Stimulated activated CD8-positive, alpha-beta memory T cell treated with anti-CD3 and anti-CD28 coated beads, Interleukin-15, amount 100 ng/mL, for 48 hours (primary cell): ENCODE measurements around the gene RASAL1.
"Not testable (repeated sequence)": the region's sequence is repeated elsewhere in the genome, so short reads cannot be mapped to it uniquely, and the experiment has no call there.

ENCODE experiments used
- DNase-seq, 2 donors: peaks; one replicate each; pipeline ENCODE4 v3.0.0-alpha.2; 2020; ENCODE audit warnings: low read depth in 2 of 2

Gene RASAL1

DNA sequence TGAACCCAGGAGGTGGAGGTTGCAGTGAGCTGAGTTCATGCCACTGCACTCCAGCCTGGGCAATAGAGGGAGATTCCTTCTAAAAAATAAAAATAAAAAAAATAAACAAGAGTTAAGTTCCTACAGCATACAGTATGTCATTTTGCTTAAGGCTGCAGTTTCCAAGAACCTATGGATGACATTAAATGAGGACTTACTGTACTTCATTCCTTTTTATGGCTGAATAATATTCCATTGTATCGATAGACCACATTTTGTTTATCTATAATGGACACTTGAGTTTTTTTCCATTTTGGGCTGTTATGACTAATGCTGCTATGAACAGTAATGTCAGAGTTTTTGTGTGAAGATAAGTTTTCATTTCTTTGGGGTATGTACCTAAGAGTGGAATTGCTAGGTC is 17.4 kb downstream of the RASAL1 start:
- DNase-seq, result no peak

DNA sequence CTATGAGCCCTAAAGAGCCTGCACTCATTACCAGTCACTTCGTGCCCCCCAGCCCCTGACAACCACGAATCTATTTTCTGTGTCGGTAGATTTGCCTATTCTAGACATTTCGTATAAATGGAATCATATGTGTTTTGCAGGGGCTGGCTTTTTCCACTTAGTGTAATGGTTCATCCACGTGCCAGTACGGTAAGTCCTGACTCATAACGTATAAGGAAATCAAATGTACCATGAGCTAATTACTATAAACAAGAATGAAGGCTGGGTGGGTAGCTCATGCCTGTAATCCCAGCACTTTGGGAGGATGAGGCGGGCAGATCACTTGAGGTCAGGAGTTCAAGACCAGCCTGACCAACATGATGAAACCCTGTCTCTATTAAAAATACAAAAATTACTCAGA is 17.9 kb downstream of the RASAL1 start:
- not testable (repeated sequence) for DNase-seq

DNA sequence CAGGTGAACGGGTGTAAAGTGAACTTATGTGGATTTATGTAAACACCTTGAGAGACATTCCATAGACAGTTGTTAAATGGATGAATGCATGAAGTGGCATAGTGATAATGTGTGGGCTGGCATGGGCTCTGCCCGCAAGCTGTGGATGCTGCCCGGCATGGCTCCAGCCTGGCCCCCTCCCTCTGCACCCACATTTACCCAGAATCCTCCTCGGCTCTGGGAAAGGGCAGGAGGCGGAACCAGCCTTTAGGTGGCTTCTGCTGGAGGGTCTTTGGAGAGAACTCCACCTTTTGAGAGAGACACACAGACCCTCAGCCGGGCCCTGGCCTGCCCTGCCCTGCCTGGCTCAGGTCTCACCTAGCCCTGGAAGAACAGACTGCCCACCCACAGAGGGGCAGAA is 18.7 kb downstream of the RASAL1 start:
- DNase-seq, result no peak

DNA sequence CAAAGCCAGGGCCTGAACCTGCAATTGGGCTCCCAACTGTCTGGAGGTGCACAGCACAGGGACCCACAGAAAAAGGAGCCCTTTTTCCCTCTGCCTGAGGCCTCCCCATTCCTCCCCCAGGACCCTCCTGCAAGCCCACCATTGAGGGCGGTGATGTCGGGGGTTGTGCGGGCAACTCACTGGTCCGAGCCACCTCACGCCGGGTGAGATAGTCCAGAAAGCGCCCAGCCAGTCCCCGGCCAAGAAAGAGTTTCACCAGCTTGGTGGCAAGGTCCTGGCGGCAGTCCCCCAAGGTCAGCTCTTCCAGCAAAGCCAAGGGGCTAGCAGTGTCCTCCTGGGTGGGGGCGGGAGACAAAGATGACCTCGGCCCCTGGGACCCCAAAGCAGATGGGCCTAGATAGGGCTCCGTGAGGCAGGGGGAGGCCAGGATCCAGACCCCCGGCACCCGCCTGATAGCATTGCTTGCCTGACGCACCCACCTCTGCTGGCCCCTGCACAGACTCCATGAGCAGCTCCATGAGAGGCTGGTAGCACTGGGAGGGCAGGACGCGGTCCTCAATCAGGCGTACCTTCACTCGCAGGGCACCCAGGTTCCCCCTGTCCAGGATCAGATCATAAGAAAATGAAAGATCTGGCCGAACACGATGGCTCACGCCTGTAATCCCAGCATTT is 20.0 kb downstream of the RASAL1 start:
- no peak for DNase-seq

DNA sequence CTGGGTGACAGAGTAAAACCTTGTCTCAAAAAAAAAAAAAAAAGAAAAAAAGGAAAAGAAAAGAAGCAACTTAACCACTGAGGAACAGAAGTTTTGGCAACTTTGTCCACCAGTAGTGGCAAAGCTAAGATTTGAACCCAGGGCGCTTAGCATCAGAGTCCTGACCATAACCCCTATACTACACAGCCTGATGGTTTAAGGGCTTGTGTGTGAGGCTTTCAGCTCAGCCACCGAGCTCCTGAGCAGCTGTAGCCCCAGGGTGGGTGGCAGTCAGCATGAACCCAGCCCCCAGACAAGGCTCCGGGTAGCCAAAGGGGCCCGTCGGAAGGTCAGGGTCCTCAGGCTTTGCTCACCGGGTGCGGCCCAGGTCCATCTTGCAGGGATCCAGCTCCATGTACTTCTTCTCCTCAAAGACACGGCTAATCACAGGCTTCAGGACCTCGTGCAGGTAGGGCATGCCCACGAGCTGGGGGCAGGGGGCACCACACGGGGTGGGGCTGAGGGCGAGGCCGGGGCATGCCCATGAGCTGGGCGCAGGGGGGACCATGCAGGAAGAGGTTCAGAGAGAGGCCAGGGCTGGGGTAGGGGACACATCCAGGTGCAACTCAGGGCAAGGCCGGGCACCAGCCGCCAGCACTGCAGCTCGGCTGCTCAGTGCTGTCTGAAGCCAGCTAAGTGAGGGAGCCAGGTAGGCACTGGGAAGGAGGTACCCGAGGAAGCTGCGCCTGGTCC is 20.9 kb downstream of the RASAL1 start:
- DNase-seq, result no peak

DNA sequence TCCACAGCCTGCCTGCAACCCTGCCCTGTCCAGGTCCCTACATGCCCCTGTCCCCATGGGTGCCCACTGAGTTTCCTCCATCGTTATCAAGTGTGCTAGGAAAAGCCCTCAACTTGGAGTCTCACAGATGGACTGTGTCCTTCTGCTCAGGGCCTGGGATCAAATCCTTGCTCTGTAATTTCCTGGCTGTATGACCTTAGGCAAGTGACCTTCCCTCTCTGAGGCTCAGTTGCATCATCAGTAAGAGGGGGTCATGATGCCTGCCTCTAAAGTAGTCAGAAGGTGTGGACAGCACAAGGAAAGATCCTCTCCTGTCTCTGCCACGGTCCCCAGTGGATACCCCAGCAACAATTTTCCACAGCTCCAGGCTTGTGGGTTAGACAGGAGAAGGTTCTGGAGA is 22.2 kb downstream of the RASAL1 start:
- no peak for DNase-seq

DNA sequence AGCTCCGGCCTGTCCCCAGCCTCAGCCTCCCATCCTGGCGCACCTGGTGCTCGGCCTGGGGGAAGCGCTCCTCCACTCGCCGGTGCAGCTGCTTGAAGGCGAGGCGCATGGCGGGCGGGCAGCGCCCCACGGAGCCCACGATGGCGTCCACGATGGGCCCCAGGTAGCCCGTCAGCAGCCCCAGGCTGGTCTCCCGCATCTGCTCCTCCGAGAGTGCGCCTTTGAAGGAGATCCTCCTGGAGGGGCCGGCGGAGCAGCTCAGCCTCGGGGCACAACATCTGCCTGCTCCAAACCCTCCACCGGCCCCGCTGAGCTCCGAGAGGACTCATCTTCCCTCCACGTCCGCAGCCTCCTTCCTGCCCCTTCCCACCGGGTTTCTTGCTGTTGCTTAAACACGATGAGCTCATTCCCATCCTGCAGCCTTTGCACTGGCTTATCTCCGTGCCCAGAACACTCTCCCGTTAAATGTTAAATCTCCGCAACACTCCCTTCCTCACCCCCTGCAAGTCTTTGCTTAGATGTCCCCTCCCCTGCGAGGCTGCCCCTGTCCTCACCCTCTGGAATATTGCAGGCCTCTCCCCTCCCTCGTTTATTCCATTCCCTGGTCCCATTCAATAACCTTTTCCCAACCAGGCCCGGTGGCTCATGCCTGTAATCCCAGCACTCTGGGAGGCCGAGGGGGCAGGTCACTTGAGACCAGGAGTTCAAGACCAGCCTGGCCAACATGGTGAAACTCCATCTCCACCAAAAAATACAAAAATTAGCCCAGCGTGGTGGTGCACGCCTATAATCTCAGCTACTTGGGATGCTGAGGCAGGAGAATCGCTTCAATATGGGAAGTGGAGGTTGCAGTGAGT is 23.3 kb downstream of the RASAL1 start:
- no peak for DNase-seq

DNA sequence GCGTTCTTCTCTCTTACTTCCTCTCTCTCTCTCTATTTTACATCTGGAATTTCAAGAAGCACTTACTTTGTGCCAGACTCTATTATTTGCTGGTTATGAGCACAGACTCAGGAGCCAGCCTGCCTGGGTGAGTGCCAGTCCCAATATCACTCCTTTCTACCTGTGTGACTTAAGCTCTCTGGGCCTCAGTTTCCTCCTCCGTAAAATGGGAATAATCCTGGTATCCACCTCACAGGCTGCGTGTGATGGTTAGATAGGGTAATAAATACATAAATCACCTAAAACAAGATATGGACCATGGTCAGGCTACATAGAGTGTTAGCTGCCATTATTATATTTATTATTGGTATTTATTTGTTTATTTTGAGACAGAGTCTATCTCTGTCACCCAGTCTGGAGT is 24.3 kb downstream of the RASAL1 start:
- DNase-seq, result no peak

DNA sequence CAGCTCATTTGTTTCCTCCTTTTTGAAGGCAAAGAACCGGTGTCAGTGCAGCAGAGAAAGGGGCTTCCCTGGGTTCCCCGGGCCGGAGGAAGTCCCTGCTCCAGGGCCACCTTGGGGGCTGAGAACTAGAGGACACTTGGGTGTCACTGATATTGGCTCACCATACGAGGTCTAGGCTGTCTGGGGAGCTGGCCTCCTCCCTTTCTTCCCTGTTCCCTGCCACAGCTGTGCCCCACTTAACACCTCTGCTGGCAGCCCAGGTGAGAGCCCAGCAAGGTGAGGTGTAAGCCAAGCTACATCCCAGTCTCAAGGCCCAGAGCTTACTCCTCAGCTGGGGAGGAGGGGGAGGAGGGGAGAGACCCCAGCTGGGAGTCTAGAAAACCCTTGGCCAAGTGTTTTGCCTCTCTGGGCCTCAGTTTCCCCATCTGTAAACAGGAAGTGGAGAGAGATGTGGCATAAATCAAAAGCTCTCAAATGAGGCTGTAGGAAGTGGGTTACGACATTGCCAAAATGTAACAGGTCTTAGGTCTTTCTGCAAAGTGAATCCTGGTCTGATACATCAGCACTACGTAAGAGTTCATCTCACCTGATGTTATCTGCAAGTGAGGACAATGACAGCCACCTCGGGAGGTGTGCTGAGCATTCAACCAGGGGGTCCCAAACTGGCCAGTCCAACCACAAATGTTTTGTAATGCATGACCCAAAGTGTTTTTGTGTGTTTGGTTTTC is 25.5 kb downstream of the RASAL1 start:
- no peak for DNase-seq

DNA sequence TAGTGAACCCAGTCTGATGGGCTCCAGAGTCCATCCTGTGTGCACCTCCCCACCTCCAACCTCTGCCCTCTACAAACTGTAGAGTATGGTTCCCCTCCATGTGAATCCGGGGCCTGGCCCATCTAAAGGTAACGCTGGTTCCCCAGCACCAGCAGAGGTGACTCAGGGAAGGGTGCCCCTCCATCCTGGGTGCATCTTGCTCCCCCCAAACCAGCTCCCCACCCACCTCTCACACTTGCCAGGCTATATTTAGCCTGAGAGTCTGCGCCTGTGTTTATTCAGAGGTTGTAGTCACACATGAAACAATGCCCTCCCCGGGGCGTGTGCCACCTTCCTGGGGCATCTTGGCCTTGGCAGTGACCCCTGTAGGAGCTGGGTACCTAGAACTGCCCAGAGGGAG is 26.2 kb downstream of the RASAL1 start:
- DNase-seq, result no peak

DNA sequence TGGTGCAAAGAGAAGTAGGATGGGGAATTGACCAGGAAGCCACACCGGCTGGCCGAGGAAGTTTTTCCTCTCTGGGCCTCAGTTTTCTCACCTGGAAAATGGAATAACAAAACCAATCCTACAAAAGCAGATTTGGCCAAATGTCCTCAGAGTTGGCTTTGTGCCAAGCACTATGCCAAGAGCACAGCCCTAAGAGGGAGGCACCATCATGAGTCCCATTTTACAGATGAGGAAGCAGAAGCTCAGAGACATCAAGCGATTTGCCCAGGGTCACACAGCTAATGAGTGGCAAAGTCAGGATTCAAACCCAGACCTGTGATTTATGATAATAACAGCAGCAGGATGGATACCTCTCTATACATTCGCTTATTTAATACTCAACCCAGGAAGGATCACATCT is 27.3 kb downstream of the RASAL1 start:
- DNase-seq, result no peak

DNA sequence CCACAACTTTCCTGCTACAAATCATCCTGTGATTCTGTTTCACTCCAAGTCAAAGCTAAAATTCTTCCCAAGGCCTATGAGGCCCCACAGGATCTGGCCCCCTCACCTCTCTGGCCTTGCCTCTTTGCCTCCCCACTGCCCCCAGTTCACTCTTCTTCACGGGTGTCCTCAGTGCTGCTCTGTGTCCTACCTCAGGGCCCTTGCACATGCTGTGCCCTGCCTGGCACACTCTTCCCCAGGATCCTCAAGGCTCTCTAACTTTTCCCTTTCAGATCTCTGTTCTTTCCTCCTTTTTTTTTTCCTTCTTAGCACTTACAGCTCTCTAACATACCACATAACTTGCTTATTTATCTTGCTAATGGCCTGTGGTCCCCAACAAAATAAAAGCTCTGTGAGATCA is 29.2 kb downstream of the RASAL1 start:
- no peak for DNase-seq

DNA sequence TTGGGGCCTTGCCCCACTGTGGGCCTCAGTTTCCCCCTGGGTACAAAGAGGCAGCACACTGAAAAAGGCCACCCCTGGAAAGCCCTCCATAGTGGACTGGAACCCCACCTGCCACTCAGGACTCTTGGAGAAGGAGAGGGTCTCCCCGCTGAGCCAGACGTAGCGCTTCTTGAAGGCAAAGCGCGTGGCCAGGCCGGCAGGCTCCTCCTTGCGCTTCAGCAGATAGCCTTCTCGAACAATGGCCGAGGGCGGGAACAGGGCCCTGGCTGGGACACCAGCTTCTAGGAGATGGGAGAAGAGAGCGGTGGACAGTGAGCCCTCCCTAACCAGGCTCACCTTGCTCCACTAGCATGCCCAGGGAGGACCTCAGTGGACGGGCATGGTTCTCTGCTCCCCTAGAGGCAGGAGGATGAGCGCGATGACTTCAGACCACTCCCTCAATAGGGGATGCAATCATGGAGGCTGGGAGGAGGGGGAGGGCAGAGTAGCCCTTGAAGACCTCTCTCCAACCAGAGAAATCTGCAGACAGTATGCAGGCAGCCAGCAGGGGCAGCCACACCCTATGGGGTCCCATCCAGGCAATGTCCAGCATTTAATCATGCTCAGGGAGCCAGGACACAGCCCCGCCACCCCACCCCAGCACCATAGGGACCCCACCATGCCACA is 29.8 kb downstream of the RASAL1 start:
- DNase-seq, result no peak

DNA sequence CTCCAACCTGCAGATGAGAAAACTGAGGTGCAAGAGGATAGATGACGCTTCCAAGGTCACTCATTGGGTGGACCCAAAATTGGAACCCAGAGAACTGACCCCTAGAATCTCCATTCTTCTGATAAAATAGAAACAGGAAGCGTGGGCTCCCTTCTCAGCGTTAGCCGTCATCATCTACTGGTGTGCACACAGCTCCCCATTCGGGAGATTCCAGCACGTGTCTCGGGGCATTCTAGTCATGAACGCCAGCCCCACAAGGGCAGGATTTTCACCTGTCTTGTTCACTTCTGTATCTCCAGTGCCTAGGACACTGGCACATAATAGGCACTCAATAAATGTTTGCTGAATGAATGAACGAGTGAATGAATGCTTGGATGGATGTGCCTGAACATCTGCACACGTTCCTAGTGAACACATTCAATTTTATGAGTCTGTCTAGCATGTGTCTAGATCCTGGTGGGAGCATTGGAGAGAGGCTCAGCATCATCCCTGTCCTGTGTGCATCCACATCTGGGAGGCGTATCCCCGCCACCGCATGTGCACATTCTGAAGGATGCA is 30.5 kb downstream of the RASAL1 start:
- no peak for DNase-seq

DNA sequence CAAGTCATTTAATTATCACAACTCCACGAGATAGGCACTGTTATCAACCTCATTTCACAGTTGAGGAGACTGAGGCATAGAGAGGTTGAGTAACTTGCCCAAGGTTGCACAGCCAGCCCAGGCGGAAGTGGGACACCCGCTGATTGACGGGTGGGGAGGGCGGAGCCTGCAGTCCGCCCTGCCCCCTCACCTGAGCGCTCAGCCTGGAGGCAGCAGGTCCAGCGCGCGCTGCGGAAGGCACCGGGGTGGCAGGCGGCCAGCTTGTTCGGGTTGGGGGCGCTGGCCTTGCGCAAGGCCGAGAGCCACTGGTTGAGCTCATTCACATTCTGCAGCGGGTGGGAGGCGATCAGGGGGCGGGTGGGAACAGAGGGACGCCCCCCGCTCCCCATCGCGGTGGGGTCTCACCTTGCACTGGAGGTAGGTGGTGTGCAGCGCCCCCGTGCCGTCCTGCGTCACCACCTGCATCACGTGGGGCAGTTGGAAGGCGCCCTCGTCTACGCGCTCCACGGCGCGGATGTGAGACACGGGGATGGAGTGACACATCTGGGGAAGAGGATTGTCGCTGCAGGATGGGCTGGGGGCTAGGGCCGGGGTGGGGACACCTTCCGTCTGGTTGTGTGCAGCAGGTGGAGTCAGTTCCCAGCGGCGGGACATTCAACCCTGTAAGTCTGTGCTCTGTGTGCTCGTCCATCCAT is 31.7 kb downstream of the RASAL1 start:
- peak; percentile 29 to 57 for DNase-seq

DNA sequence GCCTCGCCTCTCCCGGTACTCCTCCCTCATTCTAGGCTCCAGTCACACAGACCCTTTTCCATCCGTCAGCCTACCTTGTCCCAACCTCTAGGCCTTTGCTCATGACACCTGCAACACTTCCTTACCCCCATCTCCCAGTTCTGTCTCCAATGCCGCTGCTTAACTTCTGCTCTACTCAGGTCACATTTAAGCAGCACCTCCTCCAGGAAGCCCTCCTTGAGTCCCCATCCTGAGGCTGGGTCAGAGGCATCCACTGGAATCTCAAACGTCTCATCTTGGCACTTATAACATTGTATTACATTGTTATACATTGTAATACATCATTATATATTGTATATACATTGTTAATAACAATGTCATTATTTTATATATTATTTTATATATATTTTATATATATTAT is 32.8 kb downstream of the RASAL1 start:
- DNase-seq, result no peak

DNA sequence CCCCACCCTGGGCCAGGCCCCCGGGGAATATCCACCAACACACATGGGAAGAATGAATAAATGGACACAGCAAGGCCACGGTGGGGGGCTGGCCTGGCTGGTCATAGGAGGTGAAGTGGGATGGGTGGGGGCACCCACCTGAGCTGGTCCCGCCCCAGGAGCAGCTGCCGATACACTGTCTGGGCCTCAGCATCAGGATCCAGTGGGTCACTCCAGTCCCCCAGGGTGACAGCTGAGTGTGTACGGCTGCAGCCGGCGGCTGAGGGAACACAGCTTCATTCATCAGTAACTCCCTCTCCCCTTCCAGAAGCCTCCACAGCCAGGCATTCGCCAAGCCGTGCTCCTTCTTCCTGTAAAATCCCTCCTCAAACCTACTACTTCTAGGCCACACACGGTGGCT is 33.8 kb downstream of the RASAL1 start:
- no peak for DNase-seq

DNA sequence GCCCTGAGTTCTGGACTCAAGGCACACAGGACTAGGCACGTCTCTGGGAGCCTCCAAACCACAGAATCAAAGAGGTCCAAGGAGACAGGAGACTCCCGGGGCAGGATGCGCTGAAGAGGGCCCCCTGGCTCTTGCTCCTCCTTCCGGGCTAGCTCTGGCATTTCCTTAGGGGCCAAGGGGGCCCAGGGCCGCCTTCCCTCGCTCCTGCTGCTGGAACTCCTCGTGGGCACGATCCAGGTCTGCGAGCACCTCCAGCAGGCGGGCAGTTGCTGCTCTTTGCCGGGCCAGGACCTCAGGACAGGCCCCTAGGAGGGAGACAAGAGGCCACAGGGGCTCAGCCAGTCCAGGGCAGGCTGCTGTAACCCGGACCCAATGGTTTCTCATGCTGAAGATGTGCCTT is 35.8 kb downstream of the RASAL1 start:
- no peak for DNase-seq

DNA sequence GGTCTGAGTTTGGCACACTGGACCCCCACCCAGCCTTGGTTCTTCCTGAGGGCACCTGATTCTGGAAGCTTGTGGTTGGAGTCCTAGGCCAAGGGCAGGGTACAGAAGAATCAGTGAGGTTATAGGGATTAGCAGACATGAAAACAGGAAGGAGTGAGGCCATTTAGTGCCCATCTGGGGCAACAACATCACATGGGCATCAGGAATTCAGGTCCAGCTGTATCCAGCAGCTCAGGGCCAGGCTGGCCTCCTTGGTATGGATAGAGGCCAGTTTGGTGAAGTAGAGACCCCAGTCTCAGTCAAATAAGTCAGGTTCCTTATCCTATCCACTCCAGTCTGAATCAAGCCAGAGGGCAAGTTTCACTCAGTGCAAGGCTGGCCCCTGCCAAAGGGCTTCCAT is 36.2 kb downstream of the RASAL1 start:
- no peak for DNase-seq

DNA sequence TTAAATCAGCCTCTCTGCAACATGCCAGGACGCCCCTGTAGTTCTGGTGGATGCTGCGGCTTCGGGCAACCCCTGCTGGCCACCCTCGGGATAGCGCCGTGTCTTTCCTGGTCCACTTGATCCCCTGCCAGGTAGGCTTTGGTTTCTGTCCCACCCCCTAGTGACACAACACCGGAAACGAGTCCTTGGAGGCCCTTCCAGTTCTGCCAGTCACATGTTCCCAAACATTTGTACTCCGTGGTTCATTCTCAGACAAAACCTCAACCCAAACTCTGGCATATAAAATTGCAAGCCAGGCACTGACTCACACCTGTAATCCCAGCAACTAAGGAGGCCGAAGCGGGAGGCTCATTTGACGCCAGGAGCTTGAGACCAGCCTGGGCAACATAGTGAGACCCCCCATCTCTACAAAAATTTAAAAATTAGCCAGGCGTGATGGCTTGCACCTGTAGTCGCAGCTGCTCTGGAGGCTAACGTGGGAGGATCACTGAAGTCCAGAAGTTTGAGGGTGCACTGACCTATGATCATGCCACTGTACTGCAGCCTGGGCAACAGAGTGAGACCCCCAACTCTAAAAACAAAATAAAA is 37.0 kb downstream of the RASAL1 start:
- DNase-seq, result peak; percentile 44 to 56
